SJSA1 (cell line): ENCODE results near the gene ACADSB. TPM values are rescaled to one million over a fixed set of nuclear protein-coding genes. Genes with fewer than 3 reads are reported as not detected.

Experiments
- DNase-seq, 2 experiments: peaks; one replicate each; pipeline ENCODE4 v3.0.0-alpha.2; 2015 to 2020; ENCODE audit warnings: low spot score in 2 of 2, low read depth in 1 of 2
- H3K27ac ChIP-seq: fragments of 250-450 bp; sonication (Bioruptor Pico); 2 replicates; pipeline ENCODE4 v1.5.1; 2020; ENCODE audit warnings: mild to moderate bottlenecking, moderate library complexity
- H3K27me3 ChIP-seq: fragments of 250-450 bp; sonication (Bioruptor Pico); replicated peaks from 2 replicates; pipeline ENCODE4 v1.5.1; 2020; ENCODE audit warnings: mild to moderate bottlenecking, moderate library complexity
- H3K36me3 ChIP-seq: fragments of 250-450 bp; sonication (Bioruptor Pico); 2 replicates; pipeline ENCODE4 v1.5.1; 2020; ENCODE audit warnings: mild to moderate bottlenecking
- H3K4me1 ChIP-seq: fragments of 250-450 bp; sonication (Bioruptor Pico); replicated peaks from 2 replicates; pipeline ENCODE4 v1.6.1; 2021; ENCODE audit warnings: mild to moderate bottlenecking
- H3K4me3 ChIP-seq: fragments of 250-450 bp; sonication (Bioruptor Pico); 2 replicates; pipeline ENCODE4 v1.5.1; 2020; ENCODE audit warnings: mild to moderate bottlenecking
- H3K9me3 ChIP-seq: fragments of 250-450 bp; sonication (Bioruptor Pico); replicated peaks from 2 replicates; pipeline ENCODE4 v1.5.1; 2020; ENCODE audit warnings: mild to moderate bottlenecking
- total RNA-seq: library from RNA; depleted of rRNA; stranded (reverse); fragments of >200 nt; shearing (Covaris generic); gene quantifications from 2 replicates; pipeline ENCODE4 v1.2.3, GENCODE V29; 2014; rRNA removed

ACADSB gene
- total RNA-seq, 1 experiment from 2014 or later: 10.3 TPM

DNA sequence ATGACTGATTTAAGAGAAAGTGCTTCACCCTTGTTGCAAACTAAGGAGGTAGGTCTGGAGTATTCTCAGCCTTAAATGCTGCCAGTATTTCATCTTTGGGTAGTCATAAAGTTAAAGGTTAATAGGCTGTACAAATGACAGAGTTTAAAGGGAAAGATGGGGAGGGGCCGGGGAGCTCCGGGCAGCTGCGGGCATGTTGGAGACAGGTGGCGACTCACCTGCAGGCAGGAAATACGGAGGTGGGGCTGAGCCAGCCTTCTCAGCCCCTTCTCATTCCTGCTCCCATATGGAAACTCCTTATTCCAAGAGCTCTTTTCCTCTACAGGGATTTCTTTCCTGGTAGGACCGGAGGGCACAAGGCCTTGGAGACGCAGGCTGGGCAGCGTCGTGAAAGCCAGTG, 95.1 kb downstream of the ACADSB start:
- Histone ChIP-seq H3K4me3 (no peak overlapping the region), H3K27me3 (no peaks in the 10 kb centered on the region)

More for the DNA sequence above, 95.1 kb downstream of the ACADSB start:
- DNase-seq: no peak
- Histone ChIP-seq H3K9me3 (no peaks in the 10 kb centered on the region), H3K36me3 (no peaks in the 10 kb centered on the region), H3K27ac (no peak overlapping the region), H3K4me1 (peaks cover 11% of the 10 kb centered on the region)

Other genes with a start within 250 kb of the ACADSB start
- gene CUZD1, start 163.1 kb upstream of the ACADSB start, total RNA-seq: 2.0 and 3.5 TPM in 2 replicates
- gene FAM24B, start 129.4 kb upstream of the ACADSB start, total RNA-seq: 5.2 and 11.7 TPM in 2 replicates
- gene FAM24A, start 98.4 kb upstream of the ACADSB start, total RNA-seq: not detected in 2 replicates
- 11.9 and 12.6 TPM in 2 replicates for gene C10orf88, start 54.8 kb upstream of the ACADSB start, total RNA-seq
- 6.2 and 11.2 TPM in 2 replicates for gene PSTK, start 28.6 kb upstream of the ACADSB start, total RNA-seq
- gene IKZF5, start 211 bp upstream of the ACADSB start, total RNA-seq: 1.0 and 4.4 TPM in 2 replicates
- 10.8 and 10.9 TPM in 2 replicates for gene HMX3, start 127.0 kb downstream of the ACADSB start, total RNA-seq
- 0.38 and 0.61 TPM in 2 replicates for gene HMX2, start 139.1 kb downstream of the ACADSB start, total RNA-seq
- 317 and 387 TPM in 2 replicates for gene BUB3, start 145.4 kb downstream of the ACADSB start, total RNA-seq